Suprapubic skin (tissue), 3 donors: ENCODE data around the gene CCL22.

Experiments
- CTCF ChIP-seq, 2 donors: fragments of 200-600 bp in 1 of 2; fragments of 450-650 bp in 1 of 2; sonication (generic) in 1 of 2; IDR thresholded peaks; one replicate each; pipeline ENCODE4 v1.5.1; 2016 to 2019; ENCODE audit warnings: antibody characterized with exemption in 2 of 2, mild to moderate bottlenecking in 1 of 2, moderate library complexity in 1 of 2
- POLR2AphosphoS5 ChIP-seq, 3 donors: sonication (generic); formaldehyde crosslinking; IDR thresholded peaks; one replicate each; pipeline ENCODE4 v1.6.1; 2017; ENCODE audit warnings: antibody characterized with exemption in 3 of 3

- TF ChIP-seq CTCF (IDR thresholded peaks at IDR 0.05) (no peak), POLR2AphosphoS5 (IDR thresholded peaks at IDR 0.05) (no peak)
These were observed 50.5 kb downstream of the CCL22 start for GRCh38 chr16:57409065-57409464.
